Neural progenitor cell (in vitro differentiated cells): ENCODE results near the gene SLC39A3.

ENCODE experiments used
- CTCF ChIP-seq: fragments of 200-600 bp; sonication (generic); IDR thresholded peaks from 2 replicates; pipeline ENCODE4 v1.5.1; 2017; ENCODE audit warnings: antibody characterized with exemption, mild to moderate bottlenecking
- EZH2 ChIP-seq: fragments of 200-600 bp; sonication (generic); IDR thresholded peaks from 2 replicates; pipeline ENCODE4 v1.6.1; 2017; ENCODE audit warnings: antibody characterized with exemption, mild to moderate bottlenecking, moderate library complexity
- EZH2phosphoT487 ChIP-seq: fragments of 200-600 bp; sonication (generic); IDR thresholded peaks from 2 replicates; pipeline ENCODE4 v1.6.1; 2017; ENCODE audit warnings: antibody characterized with exemption

GRCh38 chr19:2685204-2685704 lies 54.6 kb downstream of the SLC39A3 start:
- TF ChIP-seq EZH2, result no peak
- no peak for TF ChIP-seq EZH2phosphoT487
- TF ChIP-seq CTCF, result no peak
